A172 (cell line): ENCODE measurements around the gene SPR. TPM values are rescaled to one million over a fixed set of nuclear protein-coding genes. Genes with fewer than 3 reads are reported as not detected.

Experiments used
- DNase-seq: peaks from one replicate; pipeline ENCODE4 v3.0.0-alpha.2; 2015; ENCODE audit warnings: low spot score
- total RNA-seq: library from RNA; depleted of rRNA; stranded (reverse); fragments of >200 nt; shearing (Covaris generic); gene quantifications from 2 replicates; pipeline ENCODE4 v1.2.3, GENCODE V29; 2014; rRNA removed

Gene SPR
- total RNA-seq = 84.0 and 104 TPM in 2 replicates

- peak; percentile 63 for DNase-seq
Measured at GRCh38 chr2:72887032-72887739, at the start of gene SPR. TSS of gene SPR (plus strand) at chr2:72887408. CDS start at chr2:72887433, 25 bp downstream.

GRCh38 chr2:72840066-72840465, 47.1 kb upstream of the SPR start:
- DNase-seq = no peak

GRCh38 chr2:72841462-72842125, 45.6 kb upstream of the SPR start:
- no peak for DNase-seq

GRCh38 chr2:72843301-72843700, 43.9 kb upstream of the SPR start:
- DNase-seq = no peak

- no peak for DNase-seq
Measured at GRCh38 chr2:72846171-72847095, 40.8 kb upstream of the SPR start.

GRCh38 chr2:72847534-72848315, 39.5 kb upstream of the SPR start:
- DNase-seq = no peak

- DNase-seq = no peak
Measured at GRCh38 chr2:72848436-72849137, 38.6 kb upstream of the SPR start.

- DNase-seq = no peak
Measured at GRCh38 chr2:72849138-72849462, 38.1 kb upstream of the SPR start.

- no peak for DNase-seq
Measured at GRCh38 chr2:72851333-72851732, 35.9 kb upstream of the SPR start.

GRCh38 chr2:72859831-72860262, 27.4 kb upstream of the SPR start:
- peak; percentile 75 for DNase-seq

GRCh38 chr2:72862239-72862988, 24.8 kb upstream of the SPR start:
- peak; percentile 85 for DNase-seq

- no peak for DNase-seq
Measured at GRCh38 chr2:72863046-72863445, 24.2 kb upstream of the SPR start.

GRCh38 chr2:72864500-72864899, 22.7 kb upstream of the SPR start:
- DNase-seq = peak; percentile 80

GRCh38 chr2:72871060-72871459, 16.1 kb upstream of the SPR start:
- DNase-seq = no peak

GRCh38 chr2:72871880-72872279, 15.3 kb upstream of the SPR start:
- no peak for DNase-seq

- peak; percentile 44 for DNase-seq
Measured at GRCh38 chr2:72883356-72883962, 3.7 kb upstream of the SPR start.

- no peak for DNase-seq
Measured at GRCh38 chr2:72886505-72887031, 640 bp upstream of the SPR start.

- peak; percentile 91 for DNase-seq
Measured at GRCh38 chr2:72887740-72888437, 681 bp downstream of the SPR start.
